GM12892 (cell line): Measurements from ENCODE around the gene KCNK5.

ENCODE experiments used
- POLR2A ChIP-seq: IDR thresholded peaks from 2 replicates; pipeline ENCODE4 v1.6.1; 2011; ENCODE audit warnings: low read depth, low read length, control low read depth
- TAF1 ChIP-seq: IDR thresholded peaks from 2 replicates; pipeline ENCODE4 v1.6.1; 2011; ENCODE audit warnings: low read depth, mild to moderate bottlenecking, control low read depth, low read length, borderline replicate concordance

- TF ChIP-seq POLR2A: no peak
- TF ChIP-seq TAF1: no peak
These were observed 41.2 kb downstream of the KCNK5 start for GRCh38 chr6:39188098-39188450.
